ENCODE measurements around the gene ELF3. TPM values are rescaled to one million over a fixed set of nuclear protein-coding genes. Genes with fewer than 3 reads are reported as not detected.
"Not testable (repeated sequence)": the region's sequence is repeated elsewhere in the genome, so short reads cannot be mapped to it uniquely, and the experiment has no call there.

Gene ELF3
- under 1 TPM; 0.12 to 0.46 TPM for total RNA-seq

DNA sequence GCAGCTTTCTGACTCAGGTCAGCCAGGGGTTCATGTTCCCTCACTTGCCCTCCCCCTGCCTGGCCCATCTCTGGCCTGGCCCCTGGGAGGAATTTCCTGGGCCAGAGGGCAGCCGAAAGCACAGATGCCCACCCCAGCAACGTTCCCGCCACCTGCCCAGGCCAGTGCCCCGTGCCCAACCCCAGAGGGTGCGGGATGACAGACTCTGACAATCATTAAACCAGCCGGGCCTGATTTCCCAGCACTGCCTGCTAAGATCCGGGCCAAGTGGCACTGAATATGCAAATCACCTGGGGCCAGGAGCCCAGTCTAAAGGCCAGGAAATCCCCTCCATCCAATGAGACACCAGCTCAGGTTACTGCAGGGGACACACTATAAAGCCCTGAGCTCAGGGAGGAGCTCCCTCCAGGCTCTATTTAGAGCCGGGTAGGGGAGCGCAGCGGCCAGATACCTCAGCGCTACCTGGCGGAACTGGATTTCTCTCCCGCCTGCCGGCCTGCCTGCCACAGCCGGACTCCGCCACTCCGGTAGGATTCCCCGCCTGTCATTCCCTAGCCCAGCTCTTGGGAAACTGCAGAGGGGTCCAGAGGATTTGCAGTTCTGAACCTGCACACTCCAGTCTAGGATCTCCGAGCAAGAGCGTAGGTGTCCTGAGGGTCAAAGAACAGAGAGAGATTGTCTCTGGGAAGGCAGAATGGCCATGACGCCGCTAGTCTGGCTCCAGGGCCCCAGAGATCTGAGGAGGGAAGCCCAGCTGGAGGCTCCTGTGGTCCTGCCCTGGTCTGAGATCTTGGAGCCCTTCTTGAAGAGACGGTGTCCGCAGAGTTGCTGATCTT is at the start of gene ELF3:
Gene ELF3, plus strand, starts transcription at position 408 of the 836 bp plus-strand sequence. CDS start 550 bp downstream, outside the sequence.
- H3K36me3 Mint-ChIP-seq, result no peaks in the 10 kb centered on the region
- CTCF ChIA-PET, result interaction anchor here (0.5 to 2.0 kb wide), 10 partner anchors 10 to 177 kb away, joined by 3 to 7 read pairs (median 4); no protein-coding TSS in a partner anchor
- H3K4me1 Mint-ChIP-seq (ENCODE audit: low read depth), result no peaks in the 10 kb centered on the region
- H3K27ac Mint-ChIP-seq, result no peak within 1 kb of the TSS
- intact Hi-C loops (cut with micrococcal nuclease), result no loop called here
- no peaks in the 10 kb centered on the region for H3K27me3 Mint-ChIP-seq
- POLR2A ChIA-PET, result no interaction called here
- H3K9me3 Mint-ChIP-seq, result no peaks in the 10 kb centered on the region
- no peak for DNase-seq
- no peak within 1 kb of the TSS for H3K4me3 Mint-ChIP-seq

GRCh38 chr1:201962382-201962781 is 48.0 kb upstream of the ELF3 start:
- POLR2A ChIA-PET; H3K4me3 Mint-ChIP-seq; H3K4me1 Mint-ChIP-seq (ENCODE audit: low read depth); H3K9me3 Mint-ChIP-seq; H3K27me3 Mint-ChIP-seq; DNase-seq; intact Hi-C loops (cut with micrococcal nuclease); H3K27ac Mint-ChIP-seq: not testable (repeated sequence)
- CTCF ChIA-PET, result interaction anchor here (0.9 to 4.9 kb wide), 4 partner anchors 10 to 67 kb away, joined by 3 to 25 read pairs (median 10); no protein-coding TSS in a partner anchor
- peaks cover 46% of the 10 kb centered on the region for H3K36me3 Mint-ChIP-seq

DNA sequence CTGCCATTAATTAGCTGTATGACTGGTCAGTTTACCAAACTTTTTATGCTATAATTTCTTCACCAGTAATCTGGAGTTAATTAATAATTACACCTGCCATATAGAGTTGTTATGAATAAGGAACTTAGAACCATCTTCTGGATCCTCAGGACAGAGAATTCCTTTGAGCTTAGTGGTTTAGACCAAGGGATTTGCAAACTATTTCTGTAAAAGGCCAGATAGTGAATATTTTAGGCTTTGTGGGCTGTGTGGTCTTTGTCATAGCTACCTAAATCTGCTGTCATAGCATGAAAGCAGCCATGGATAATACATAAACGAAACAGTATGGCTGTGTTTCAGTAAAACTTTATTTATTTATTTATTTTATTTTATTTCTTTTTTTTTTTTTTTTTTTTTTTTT is 46.1 kb upstream of the ELF3 start:
- intact Hi-C loops (cut with micrococcal nuclease), result no loop called here
- Mint-ChIP-seq H3K27me3 (no peaks in the 10 kb centered on the region), H3K9me3 (no peaks in the 10 kb centered on the region), H3K4me3 (no peak overlapping the region), H3K27ac (no peak overlapping the region), H3K36me3 (peaks cover 40% of the 10 kb centered on the region), H3K4me1 (ENCODE audit: low read depth) (peaks cover 2% of the 10 kb centered on the region)
- DNase-seq, result no peak
- CTCF ChIA-PET, result interaction anchor here (1.2 to 4.9 kb wide), 4 partner anchors 8 to 191 kb away, joined by 3 to 25 read pairs (median 8); no protein-coding TSS in a partner anchor
- POLR2A ChIA-PET, result interaction anchor here (3.4 kb wide), 1 partner anchor 8 kb away, joined by 10 read pairs; the partner anchor contains the start of gene TIMM17A

- H3K4me1 Mint-ChIP-seq (ENCODE audit: low read depth), result peaks cover 2% of the 10 kb centered on the region
- no peaks in the 10 kb centered on the region for H3K27me3 Mint-ChIP-seq
- no peak for DNase-seq
- CTCF ChIA-PET, result interaction anchor here (1.3 to 4.9 kb wide), 2 partner anchors 33 to 71 kb away, joined by 3 to 25 read pairs; no protein-coding TSS in a partner anchor
- intact Hi-C loops (cut with micrococcal nuclease), result no loop called here
- peaks cover 46% of the 10 kb centered on the region for H3K36me3 Mint-ChIP-seq
- POLR2A ChIA-PET, result interaction anchor here (3.4 kb wide), 1 partner anchor 10 kb away, joined by 10 read pairs; the partner anchor contains the start of gene TIMM17A
- H3K27ac Mint-ChIP-seq, result no peak overlapping the region
- no peak overlapping the region for H3K4me3 Mint-ChIP-seq
- no peaks in the 10 kb centered on the region for H3K9me3 Mint-ChIP-seq
Observed at GRCh38 chr1:201966171-201966570, 44.2 kb upstream of the ELF3 start.

- Mint-ChIP-seq H3K9me3 (no peaks in the 10 kb centered on the region), H3K27me3 (no peaks in the 10 kb centered on the region), H3K4me3 (no peak overlapping the region), H3K4me1 (ENCODE audit: low read depth) (no peaks in the 10 kb centered on the region), H3K27ac (no peak overlapping the region), H3K36me3 (peaks cover 36% of the 10 kb centered on the region)
- intact Hi-C loops (cut with micrococcal nuclease), result no loop called here
- CTCF ChIA-PET, result interaction anchor here (0.7 to 1.4 kb wide), 5 partner anchors 13 to 91 kb away, joined by 3 to 4 read pairs (median 3); partner anchors contain the start of genes RNPEP and TIMM17A
- DNase-seq, result no peak
- POLR2A ChIA-PET, result no interaction called here
Observed at GRCh38 chr1:201968202-201968925, 42.0 kb upstream of the ELF3 start.

- ChIA-PET POLR2A (no interaction called here), CTCF (interaction anchor here (1.3 to 5.0 kb wide), 3 partner anchors 8 to 75 kb away, joined by 5 to 118 read pairs (median 13); no protein-coding TSS in a partner anchor)
- Mint-ChIP-seq H3K9me3 (no peaks in the 10 kb centered on the region), H3K4me1 (ENCODE audit: low read depth) (no peaks in the 10 kb centered on the region), H3K27me3 (no peaks in the 10 kb centered on the region), H3K27ac (no peak overlapping the region), H3K36me3 (peaks cover 29% of the 10 kb centered on the region), H3K4me3 (no peak overlapping the region)
- no peak for DNase-seq
- intact Hi-C loops (cut with micrococcal nuclease), result no loop called here
Observed at GRCh38 chr1:201970334-201971159, 39.8 kb upstream of the ELF3 start.

DNA sequence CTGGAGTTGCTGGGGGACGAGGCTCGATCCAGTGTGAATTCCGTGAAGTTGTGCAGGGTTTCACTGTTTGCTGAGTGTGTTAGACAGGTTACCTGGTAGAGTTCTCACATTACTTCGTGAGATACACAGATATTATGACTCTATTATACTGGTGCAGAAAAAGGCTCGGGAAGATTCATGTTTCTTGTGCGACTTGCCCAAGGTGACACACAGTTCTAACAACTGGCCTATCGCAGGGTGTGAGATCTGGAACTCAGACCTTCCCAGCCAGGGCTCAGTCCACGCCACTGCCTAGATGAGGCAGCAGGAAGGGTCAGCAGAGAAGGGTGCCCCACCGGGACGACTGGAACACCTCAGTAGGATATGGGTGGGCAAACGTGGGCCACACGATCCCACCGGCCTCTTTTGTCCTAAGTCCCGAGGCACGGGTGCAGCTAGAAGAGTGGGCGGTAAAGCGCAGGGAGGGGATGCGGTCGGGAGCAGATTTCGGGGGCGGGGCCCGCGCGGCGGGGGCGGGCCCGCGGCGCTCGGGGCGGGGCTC is 28.2 kb upstream of the ELF3 start:
- Mint-ChIP-seq H3K9me3 (no peaks in the 10 kb centered on the region), H3K27me3 (no peaks in the 10 kb centered on the region), H3K36me3 (peaks cover 3% of the 10 kb centered on the region), H3K27ac (peak overlapping the region; percentile 3), H3K4me3 (peak overlapping the region; percentile 90), H3K4me1 (ENCODE audit: low read depth) (peaks cover 23% of the 10 kb centered on the region)
- POLR2A ChIA-PET, result interaction anchor here (1.2 to 1.6 kb wide), 2 partner anchors 27 to 178 kb away, joined by 3 to 8 read pairs; partner anchors contain the start of genes PTPN7 and TIMM17A
- DNase-seq, result peak; percentile 79
- CTCF ChIA-PET, result interaction anchor here (1.2 to 5.4 kb wide), 5 partner anchors 11 to 154 kb away, joined by 3 to 38 read pairs (median 9); no protein-coding TSS in a partner anchor
- intact Hi-C loops (cut with micrococcal nuclease), result loop anchor here (5.0 kb wide), 1 partner anchor 155 kb away; the partner anchor contains the start of gene IPO9

GRCh38 chr1:201982623-201983379 is 27.6 kb upstream of the ELF3 start, which contains the start of gene RNPEP:
RNPEP (plus strand) TSS chr1:201982648; CDS start chr1:201982667, 19 bp downstream.
- Mint-ChIP-seq H3K36me3 (peaks cover 3% of the 10 kb centered on the region), H3K27ac (peak within 1 kb of the TSS; percentile 73), H3K4me3 (peak within 1 kb of the TSS; percentile 93), H3K27me3 (no peaks in the 10 kb centered on the region), H3K9me3 (no peaks in the 10 kb centered on the region), H3K4me1 (ENCODE audit: low read depth) (peaks cover 23% of the 10 kb centered on the region)
- intact Hi-C loops (cut with micrococcal nuclease), result loop anchor here (1.0 to 5.0 kb wide), 2 partner anchors 28 to 156 kb away; partner anchors contain the start of genes IPO9 and TIMM17A
- POLR2A ChIA-PET, result interaction anchor here (1.2 to 1.6 kb wide), 3 partner anchors 28 to 178 kb away, joined by 3 to 8 read pairs (median 4); partner anchors contain the start of genes PTPN7 and TIMM17A
- CTCF ChIA-PET, result interaction anchor here (1.2 to 5.4 kb wide), 5 partner anchors 11 to 153 kb away, joined by 3 to 38 read pairs (median 9); no protein-coding TSS in a partner anchor
- DNase-seq, result peak; percentile 67

DNA sequence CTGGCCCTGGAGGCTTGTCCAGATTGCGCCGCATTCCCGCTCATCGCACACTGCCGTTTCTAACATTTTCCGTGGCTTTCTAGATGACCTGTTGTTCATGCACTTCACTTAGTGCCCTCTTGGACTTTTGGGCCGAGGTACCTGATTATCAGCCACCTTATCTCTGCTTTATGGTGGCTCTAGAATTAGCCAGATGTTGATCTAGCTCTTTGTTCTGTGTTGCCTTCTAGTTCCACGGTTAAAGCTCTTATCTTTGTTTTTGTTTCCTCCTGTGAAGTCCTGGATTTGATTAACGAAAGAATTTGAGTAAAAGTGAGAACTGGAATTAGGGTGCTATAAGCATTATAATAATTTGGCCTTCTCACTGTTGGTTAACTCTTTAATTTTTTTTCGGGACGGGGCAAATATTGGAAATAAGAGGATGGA is 27.0 kb upstream of the ELF3 start:
- no peak for DNase-seq
- ChIA-PET CTCF (interaction anchor here (4.9 to 5.4 kb wide), 2 partner anchors 17 to 88 kb away, joined by 20 to 38 read pairs; no protein-coding TSS in a partner anchor), POLR2A (interaction anchor here (1.2 to 1.6 kb wide), 2 partner anchors 28 to 148 kb away, joined by 4 to 8 read pairs; partner anchors contain the start of gene TIMM17A)
- Mint-ChIP-seq H3K27ac (peak overlapping the region; percentile 73), H3K9me3 (no peaks in the 10 kb centered on the region), H3K27me3 (no peaks in the 10 kb centered on the region), H3K4me1 (ENCODE audit: low read depth) (peaks cover 23% of the 10 kb centered on the region), H3K36me3 (peaks cover 3% of the 10 kb centered on the region), H3K4me3 (peak overlapping the region; percentile 93)
- intact Hi-C loops (cut with micrococcal nuclease), result loop anchor here (1.0 to 5.0 kb wide), 2 partner anchors 28 to 156 kb away; partner anchors contain the start of genes IPO9 and TIMM17A

DNA sequence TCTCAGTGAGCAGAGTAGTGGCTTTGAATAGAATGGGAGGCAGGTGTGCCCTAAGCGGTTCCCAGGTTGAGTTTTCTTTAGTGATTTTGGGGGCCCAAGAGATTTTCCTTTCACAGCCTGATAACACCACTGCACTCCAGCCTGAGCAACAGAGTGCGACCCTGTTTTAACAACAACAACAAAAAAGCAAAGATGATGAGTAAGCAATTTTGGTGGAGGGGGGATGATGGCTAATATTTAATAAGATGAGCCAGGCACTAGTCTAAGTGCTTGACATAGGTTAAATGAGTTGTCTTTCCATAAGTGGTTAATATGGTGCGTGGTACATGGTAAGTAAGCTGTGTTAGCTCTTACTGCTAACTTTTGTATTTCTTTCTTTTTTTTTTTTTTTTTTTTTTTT is 25.9 kb upstream of the ELF3 start:
- Mint-ChIP-seq H3K36me3 (peaks cover 6% of the 10 kb centered on the region), H3K27me3 (no peaks in the 10 kb centered on the region), H3K4me1 (ENCODE audit: low read depth) (peaks cover 23% of the 10 kb centered on the region), H3K27ac (no peak overlapping the region), H3K9me3 (no peaks in the 10 kb centered on the region), H3K4me3 (no peak overlapping the region)
- intact Hi-C loops (cut with micrococcal nuclease), result loop anchor here (5.0 kb wide), 1 partner anchor 157 kb away; the partner anchor contains the start of gene IPO9
- no peak for DNase-seq
- CTCF ChIA-PET, result interaction anchor here (0.6 to 5.4 kb wide), 5 partner anchors 11 to 108 kb away, joined by 3 to 20 read pairs (median 4); no protein-coding TSS in a partner anchor
- POLR2A ChIA-PET, result no interaction called here

Measured in activated CD4-positive, alpha-beta memory T cell treated with anti-CD3 and anti-CD28 coated beads for 36 hours (primary cell).